H1 (cell line): ENCODE results near the gene FBXL16. TPM values are rescaled to one million over a fixed set of nuclear protein-coding genes. Genes with fewer than 3 reads are reported as not detected.

ENCODE experiments used
- ATF3 ChIP-seq: IDR thresholded peaks from 2 replicates; pipeline ENCODE4 v1.6.1; 2011; ENCODE audit warnings: low read depth, mild to moderate bottlenecking, low read length; ENCODE audit not compliant: insufficient read depth
- BACH1 ChIP-seq: IDR thresholded peaks from 2 replicates; pipeline ENCODE4 v1.6.1; 2012; ENCODE audit warnings: low read length, improper control_type of control experiment
- CBX8 ChIP-seq: fragments of 300-800, 300-1000 bp; sonication (generic); IDR thresholded peaks from 2 replicates; pipeline ENCODE4 v1.7.1; 2016; ENCODE audit warnings: low read depth, low read length, borderline replicate concordance
- CREB1 ChIP-seq: IDR thresholded peaks from 2 replicates; pipeline ENCODE4 v1.6.1; 2012; ENCODE audit warnings: inconsistent platforms
- CTCF ChIP-seq, 3 experiments: IDR thresholded peaks; 1 replicate in 2 of 3; 2 replicates in 1 of 3; pipeline versions ENCODE4 v1.5.1 to v1.6.1; 2011; ENCODE audit warnings: low read length in 3 of 3, mild to moderate bottlenecking in 3 of 3, inconsistent platforms in 2 of 3, low read depth in 1 of 3, moderate library complexity in 1 of 3; ENCODE audit not compliant: insufficient read depth in 1 of 3; ENCODE audit errors: control extremely low read depth in 1 of 3
- GABPA ChIP-seq: IDR thresholded peaks from 2 replicates; pipeline ENCODE4 v1.6.1; 2011; ENCODE audit warnings: mild to moderate bottlenecking, low read length, moderate library complexity, borderline replicate concordance; ENCODE audit not compliant: insufficient read depth
- KDM5A ChIP-seq: fragments of 200-600 bp; IDR thresholded peaks from 2 replicates; pipeline ENCODE4 v1.7.1; 2012; ENCODE audit warnings: mild to moderate bottlenecking, low read length, inconsistent platforms, mixed read lengths
- MAX ChIP-seq: IDR thresholded peaks from 2 replicates; pipeline ENCODE4 v1.6.1; 2012; ENCODE audit warnings: inconsistent platforms
- PHF8 ChIP-seq: fragments of 200-600 bp; sonication (generic); conservative IDR thresholded peaks from 2 replicates; pipeline ENCODE4 v1.7.1; 2012; ENCODE audit warnings: low read depth, mild to moderate bottlenecking, inconsistent platforms, low read length, moderate library complexity
- POLR2AphosphoS5 ChIP-seq: IDR thresholded peaks from 2 replicates; pipeline ENCODE4 v1.6.1; 2011; ENCODE audit warnings: low read depth, low read length
- SIN3A ChIP-seq, 2 experiments: IDR thresholded peaks in 1 of 2; conservative IDR thresholded peaks in 1 of 2; 2 replicates each; pipeline ENCODE4 v1.6.1; 2011 to 2012; ENCODE audit warnings: low read length in 2 of 2, improper control_type of control experiment in 1 of 2, low read depth in 1 of 2, mild to moderate bottlenecking in 1 of 2
- SP2 ChIP-seq: IDR thresholded peaks from 2 replicates; pipeline ENCODE4 v1.6.1; 2012; ENCODE audit warnings: mild to moderate bottlenecking, low read length, inconsistent platforms
- TAF1 ChIP-seq: IDR thresholded peaks from 2 replicates; pipeline ENCODE4 v1.6.1; 2011; ENCODE audit warnings: mild to moderate bottlenecking, low read depth, low read length
- TBP ChIP-seq: IDR thresholded peaks from 2 replicates; pipeline ENCODE4 v1.6.1; 2011; ENCODE audit warnings: low read depth, low read length, improper control_type of control experiment
- polyA plus RNA-seq, 7 experiments: library from polyadenylated mRNA; depleted of rRNA in 3 of 7; stranded (reverse) in 5 of 7; unstranded in 2 of 7; fragments of >200 nt in 5 of 7; fragments of 200-250 nt in 2 of 7; gene quantifications; 1 replicate in 5 of 7; 2 replicates in 1 of 7; 4 replicates in 1 of 7; pipeline versions ENCODE4 v1.2.1 to v1.2.3, GENCODE V29; 2011 to 2013; ENCODE audit warnings: missing spikeins in 2 of 7, mixed read lengths in 2 of 7
- total RNA-seq: library from RNA; stranded (reverse); fragmentation: NEBNext Ultra II Directional; extraction: Animal tissue kit (Norgen Biotek cat#: 25700); gene quantifications from 2 replicates; pipeline ENCODE4 v1.2.1, GENCODE V29; 2021
- TF ChIP-seq, protein P1 (sequence below): IDR thresholded peaks from 2 replicates; pipeline ENCODE4 v1.6.1; 2012; ENCODE audit warnings: low read length, inconsistent platforms

The FBXL16 gene
- total and polyA plus RNA-seq, 2 of the 8 experiments (the other 6 are each of a cell fraction or from before 2014, with no cell fraction given): 12.5 to 12.8 TPM

GRCh38 chr16:684071-684794, 21.4 kb downstream of the FBXL16 start, which contains the start of gene JMJD8 (continued):
- TF ChIP-seq CBX8 (no peak), GABPA (peak; percentile 91), POLR2AphosphoS5 (peak; percentile 73; the same call in 1 of the 2 replicates), BACH1 (no peak), SP2 (peak; percentile 32; the same call in 1 of the 2 replicates), ATF3 (no peak), MAX (peak; percentile 88), TAF1 (peak; percentile 92), CTCF (IDR thresholded peaks at IDR 0.05; ENCODE audit: control extremely low read depth in 1 of 3, insufficient read depth in 1 of 3, low read depth in 1 of 3, low read length in 3 of 3) (no peak), KDM5A (0 out of 2 replicates have a peak, but pooled peaks have one; percentile 42), TBP (peak; percentile 80), SIN3A (conservative IDR thresholded peaks at IDR 0.05 in 1 of 2, IDR thresholded peaks at IDR 0.05 in 1 of 2; ENCODE audit: low read depth in 1 of 2, low read length in 2 of 2) (peak in 1 of 2 experiments; percentile 96; a peak in 2 of 4 replicates), CREB1 (peak; percentile 80), PHF8 (peak; percentile 82)
- TF ChIP-seq, protein P1, sequence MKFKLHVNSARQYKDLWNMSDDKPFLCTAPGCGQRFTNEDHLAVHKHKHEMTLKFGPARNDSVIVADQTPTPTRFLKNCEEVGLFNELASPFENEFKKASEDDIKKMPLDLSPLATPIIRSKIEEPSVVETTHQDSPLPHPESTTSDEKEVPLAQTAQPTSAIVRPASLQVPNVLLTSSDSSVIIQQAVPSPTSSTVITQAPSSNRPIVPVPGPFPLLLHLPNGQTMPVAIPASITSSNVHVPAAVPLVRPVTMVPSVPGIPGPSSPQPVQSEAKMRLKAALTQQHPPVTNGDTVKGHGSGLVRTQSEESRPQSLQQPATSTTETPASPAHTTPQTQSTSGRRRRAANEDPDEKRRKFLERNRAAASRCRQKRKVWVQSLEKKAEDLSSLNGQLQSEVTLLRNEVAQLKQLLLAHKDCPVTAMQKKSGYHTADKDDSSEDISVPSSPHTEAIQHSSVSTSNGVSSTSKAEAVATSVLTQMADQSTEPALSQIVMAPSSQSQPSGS: peak; percentile 62; the same call in 1 of the 2 replicates
